ENCODE data around the gene ADPRHL1.

- TF ChIP-seq CTCF (IDR thresholded peaks at IDR 0.05) (no peak), EZH2 (IDR thresholded peaks at IDR 0.05) (no peak)
Measured at GRCh38 chr13:113403255-113404104, 49.8 kb downstream of the ADPRHL1 start.
